H9 (cell line): ENCODE data around the gene PRDM2. TPM values are rescaled to one million over a fixed set of nuclear protein-coding genes. Genes with fewer than 3 reads are reported as not detected.

Experiments used
- DNase-seq: peaks from one replicate; pipeline ENCODE4 v3.0.0-alpha.2; 2017
- H2AFZ ChIP-seq: one replicate; pipeline ENCODE4 v1.6.1; 2013; ENCODE audit warnings: mild to moderate bottlenecking, low read length, control low read depth, moderate library complexity
- H2AK5ac ChIP-seq: 2 replicates; pipeline ENCODE4 v1.6.1; 2013; ENCODE audit warnings: low read length, control low read depth, mixed read lengths; ENCODE audit not compliant: insufficient read length
- H2BK120ac ChIP-seq: one replicate; pipeline ENCODE4 v1.6.1; 2013; ENCODE audit warnings: low read depth, mild to moderate bottlenecking, low read length, control low read depth, inconsistent platforms; ENCODE audit not compliant: poor library complexity, severe bottlenecking
- H2BK12ac ChIP-seq: 2 replicates; pipeline ENCODE4 v1.6.1; 2013; ENCODE audit warnings: low read length, control low read depth, mixed read lengths, low read depth; ENCODE audit not compliant: insufficient read length
- H2BK15ac ChIP-seq: 2 replicates; pipeline ENCODE4 v1.6.1; 2013; ENCODE audit warnings: low read depth, low read length, control low read depth
- H2BK20ac ChIP-seq: one replicate; pipeline ENCODE4 v1.6.1; 2013; ENCODE audit warnings: low read depth, mild to moderate bottlenecking, low read length, control low read depth, inconsistent platforms; ENCODE audit not compliant: poor library complexity, severe bottlenecking
- H2BK5ac ChIP-seq: 2 replicates; pipeline ENCODE4 v1.6.1; 2013; ENCODE audit warnings: low read length, control low read depth, mixed read lengths; ENCODE audit not compliant: insufficient read length
- H3K14ac ChIP-seq: 2 replicates; pipeline ENCODE4 v1.6.1; 2013; ENCODE audit warnings: low read length, control low read depth; ENCODE audit not compliant: insufficient read depth
- H3K18ac ChIP-seq: 2 replicates; pipeline ENCODE4 v1.6.1; 2013; ENCODE audit warnings: low read depth, mild to moderate bottlenecking, mixed read lengths, low read length, control low read depth; ENCODE audit not compliant: insufficient read length
- H3K23ac ChIP-seq: 2 replicates; pipeline ENCODE4 v1.6.1; 2013; ENCODE audit warnings: low read length, control low read depth, mixed read lengths, low read depth; ENCODE audit not compliant: insufficient read length
- H3K23me2 ChIP-seq: 2 replicates; pipeline ENCODE4 v1.6.1; 2013; ENCODE audit warnings: low read depth, mild to moderate bottlenecking, mixed read lengths, low read length, control low read depth; ENCODE audit not compliant: insufficient read length, poor library complexity, severe bottlenecking
- H3K27ac ChIP-seq: 2 replicates; pipeline ENCODE4 v1.5.1; 2013; ENCODE audit warnings: low read length, control low read depth, mixed read lengths, low read depth; ENCODE audit not compliant: insufficient read length
- H3K27me3 ChIP-seq: 2 replicates; pipeline ENCODE4 v1.6.1; 2013; ENCODE audit warnings: low read length, control low read depth, inconsistent platforms; ENCODE audit not compliant: insufficient read depth
- H3K4ac ChIP-seq: 2 replicates; pipeline ENCODE4 v1.6.1; 2013; ENCODE audit warnings: low read depth, mild to moderate bottlenecking, control low read depth, inconsistent platforms, low read length, moderate library complexity
- H3K4me1 ChIP-seq: 2 replicates; pipeline ENCODE4 v1.6.1; 2013; ENCODE audit warnings: low read length, control low read depth, inconsistent platforms; ENCODE audit not compliant: insufficient read depth
- H3K4me2 ChIP-seq: 2 replicates; pipeline ENCODE4 v1.6.1; 2013; ENCODE audit warnings: low read length, control low read depth, mixed read lengths; ENCODE audit not compliant: insufficient read length, insufficient read depth
- H3K56ac ChIP-seq: 2 replicates; pipeline ENCODE4 v1.6.1; 2013; ENCODE audit warnings: low read depth, mild to moderate bottlenecking, mixed read lengths, low read length, control low read depth; ENCODE audit not compliant: insufficient read length
- H3K79me1 ChIP-seq: 2 replicates; pipeline ENCODE4 v1.6.1; 2013; ENCODE audit warnings: low read depth, mild to moderate bottlenecking, moderate library complexity, low read length, control low read depth, inconsistent platforms; ENCODE audit not compliant: insufficient read depth, poor library complexity, severe bottlenecking
- H3K79me2 ChIP-seq: 2 replicates; pipeline ENCODE4 v1.6.1; 2013; ENCODE audit warnings: low read length, control low read depth, inconsistent platforms; ENCODE audit not compliant: insufficient read depth
- H3K9ac ChIP-seq: 2 replicates; pipeline ENCODE4 v1.6.1; 2013; ENCODE audit warnings: low read length, control low read depth, mixed read lengths; ENCODE audit not compliant: insufficient read length; ENCODE audit errors: extremely low read depth
- H3K9me3 ChIP-seq: one replicate; pipeline ENCODE4 v1.6.1; 2013; ENCODE audit warnings: low read depth, low read length, inconsistent platforms; ENCODE audit not compliant: control insufficient read depth
- H3T11ph ChIP-seq: one replicate; pipeline ENCODE4 v1.6.1; 2013; ENCODE audit warnings: mild to moderate bottlenecking, low read length, control low read depth, inconsistent platforms
- H4K20me1 ChIP-seq: one replicate; pipeline ENCODE4 v1.6.1; 2013; ENCODE audit not compliant: control insufficient read depth, insufficient read length, insufficient read depth
- H4K5ac ChIP-seq: 2 replicates; pipeline ENCODE4 v1.6.1; 2013; ENCODE audit warnings: low read depth, mild to moderate bottlenecking, mixed read lengths, low read length, control low read depth; ENCODE audit not compliant: insufficient read length
- H4K8ac ChIP-seq: replicated peaks from 2 replicates; pipeline ENCODE4 v1.6.1; 2013; ENCODE audit warnings: low read length, control low read depth, mixed read lengths, low read depth; ENCODE audit not compliant: insufficient read length
- H4K91ac ChIP-seq: 2 replicates; pipeline ENCODE4 v1.6.1; 2013; ENCODE audit warnings: low read depth, mild to moderate bottlenecking, moderate library complexity, mixed read lengths, low read length, control low read depth; ENCODE audit not compliant: insufficient read length
- H3K27ac Mint-ChIP-seq, 3 experiments: 2 replicates in 2 of 3; 3 replicates in 1 of 3; pipeline ENCODE4 v1.8.0; 2020 to 2021; ENCODE audit warnings: mixed read lengths in 3 of 3, mild to moderate bottlenecking in 1 of 3, moderate library complexity in 1 of 3
- H3K27me3 Mint-ChIP-seq: 2 replicates; pipeline ENCODE4 v1.8.0; 2021; ENCODE audit warnings: low read depth, mild to moderate bottlenecking, moderate library complexity, mixed read lengths
- H3K36me3 Mint-ChIP-seq, 3 experiments: 2 replicates in 2 of 3; 3 replicates in 1 of 3; pipeline ENCODE4 v1.8.0; 2020 to 2021; ENCODE audit warnings: low read depth in 3 of 3, mixed read lengths in 3 of 3; ENCODE audit not compliant: insufficient read depth in 1 of 3
- H3K4me1 Mint-ChIP-seq, 2 experiments: 2 replicates each; pipeline ENCODE4 v1.8.0; 2020; ENCODE audit warnings: mixed read lengths in 2 of 2
- H3K4me3 Mint-ChIP-seq, 2 experiments: 2 replicates in 1 of 2; 3 replicates in 1 of 2; pipeline ENCODE4 v1.8.0; 2020 to 2021; ENCODE audit warnings: mild to moderate bottlenecking in 2 of 2, mixed read lengths in 2 of 2, moderate library complexity in 1 of 2
- H3K9me3 Mint-ChIP-seq, 2 experiments: 2 replicates in 1 of 2; 3 replicates in 1 of 2; pipeline ENCODE4 v1.8.0; 2020; ENCODE audit warnings: mild to moderate bottlenecking in 2 of 2, mixed read lengths in 2 of 2, moderate library complexity in 1 of 2
- WGBS: extraction: QIAGEN DNeasy Blood & Tissue Kit; methylation state at CpG from one replicate; pipeline ENCODE4 v1.1.7; 2013; ENCODE audit warnings: missing lambda C conversion rate, low lambda C conversion rate, mixed read lengths; ENCODE audit not compliant: insufficient read length; ENCODE audit errors: extremely low coverage; 5-methylcytosine and 5-hydroxymethylcytosine counted together
- total RNA-seq: library from RNA; stranded (reverse); gene quantifications from 2 replicates; pipeline ENCODE4 v1.2.1, GENCODE V29; 2021
- TF ChIP-seq, protein P1 (sequence below): fragments of 200-600 bp; sonication (generic); conservative IDR thresholded peaks from 3 replicates; pipeline ENCODE4 v1.8.0; 2021; ENCODE audit warnings: antibody characterized with exemption, mild to moderate bottlenecking

PRDM2 gene
- total RNA-seq, 1 experiment from 2014 or later, result 24.5 TPM

DNA sequence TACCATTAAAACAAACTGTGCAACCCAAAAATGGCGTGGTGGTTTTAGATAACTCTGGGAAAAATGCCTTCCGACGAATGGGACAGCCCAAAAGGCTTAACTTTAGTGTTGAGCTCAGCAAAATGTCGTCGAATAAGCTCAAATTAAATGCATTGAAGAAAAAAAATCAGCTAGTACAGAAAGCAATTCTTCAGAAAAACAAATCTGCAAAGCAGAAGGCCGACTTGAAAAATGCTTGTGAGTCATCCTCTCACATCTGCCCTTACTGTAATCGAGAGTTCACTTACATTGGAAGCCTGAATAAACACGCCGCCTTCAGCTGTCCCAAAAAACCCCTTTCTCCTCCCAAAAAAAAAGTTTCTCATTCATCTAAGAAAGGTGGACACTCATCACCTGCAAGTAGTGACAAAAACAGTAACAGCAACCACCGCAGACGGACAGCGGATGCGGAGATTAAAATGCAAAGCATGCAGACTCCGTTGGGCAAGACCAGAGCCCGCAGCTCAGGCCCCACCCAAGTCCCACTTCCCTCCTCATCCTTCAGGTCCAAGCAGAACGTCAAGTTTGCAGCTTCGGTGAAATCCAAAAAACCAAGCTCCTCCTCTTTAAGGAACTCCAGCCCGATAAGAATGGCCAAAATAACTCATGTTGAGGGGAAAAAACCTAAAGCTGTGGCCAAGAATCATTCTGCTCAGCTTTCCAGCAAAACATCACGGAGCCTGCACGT, 82.1 kb downstream of the PRDM2 start:
- H3K79me2 ChIP-seq, result no peaks in the 10 kb centered on the region
- no peak overlapping the region for H3K4me2 ChIP-seq
- no peak overlapping the region for H3K9ac ChIP-seq
- no peak overlapping the region for H3K18ac ChIP-seq
- TF ChIP-seq, protein P1, sequence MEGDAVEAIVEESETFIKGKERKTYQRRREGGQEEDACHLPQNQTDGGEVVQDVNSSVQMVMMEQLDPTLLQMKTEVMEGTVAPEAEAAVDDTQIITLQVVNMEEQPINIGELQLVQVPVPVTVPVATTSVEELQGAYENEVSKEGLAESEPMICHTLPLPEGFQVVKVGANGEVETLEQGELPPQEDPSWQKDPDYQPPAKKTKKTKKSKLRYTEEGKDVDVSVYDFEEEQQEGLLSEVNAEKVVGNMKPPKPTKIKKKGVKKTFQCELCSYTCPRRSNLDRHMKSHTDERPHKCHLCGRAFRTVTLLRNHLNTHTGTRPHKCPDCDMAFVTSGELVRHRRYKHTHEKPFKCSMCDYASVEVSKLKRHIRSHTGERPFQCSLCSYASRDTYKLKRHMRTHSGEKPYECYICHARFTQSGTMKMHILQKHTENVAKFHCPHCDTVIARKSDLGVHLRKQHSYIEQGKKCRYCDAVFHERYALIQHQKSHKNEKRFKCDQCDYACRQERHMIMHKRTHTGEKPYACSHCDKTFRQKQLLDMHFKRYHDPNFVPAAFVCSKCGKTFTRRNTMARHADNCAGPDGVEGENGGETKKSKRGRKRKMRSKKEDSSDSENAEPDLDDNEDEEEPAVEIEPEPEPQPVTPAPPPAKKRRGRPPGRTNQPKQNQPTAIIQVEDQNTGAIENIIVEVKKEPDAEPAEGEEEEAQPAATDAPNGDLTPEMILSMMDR, result no peak
- H3K4me1 Mint-ChIP-seq, result peaks cover 15 to 33% of the 10 kb centered on the region in 2 experiments
- no peak overlapping the region for H3K23ac ChIP-seq
- no peaks in the 10 kb centered on the region for H4K20me1 ChIP-seq
- peaks cover 10 to 50% (median 36%) of the 10 kb centered on the region in 3 experiments for H3K36me3 Mint-ChIP-seq
- DNase-seq, result no peak
- H3K23me2 ChIP-seq, result no peaks in the 10 kb centered on the region
- no peaks in the 10 kb centered on the region for H3K9me3 ChIP-seq
- H2AFZ ChIP-seq, result no peak overlapping the region
- no peak overlapping the region for H2BK20ac ChIP-seq
- H3K4ac ChIP-seq, result no peak overlapping the region
- peaks cover 12% of the 10 kb centered on the region; the same call in 1 of the 2 replicates for H3K4me1 ChIP-seq
- no peaks in the 10 kb centered on the region for H3K9me3 Mint-ChIP-seq
- no peak overlapping the region for H3K4me3 Mint-ChIP-seq
- H3K27ac Mint-ChIP-seq, result 0 out of 7 replicates have a peak overlapping the region, but pooled peaks of 1 of the 3 experiments have one; percentile 7
- H2BK12ac ChIP-seq, result no peak overlapping the region
- H2BK120ac ChIP-seq, result no peak overlapping the region
- no peak overlapping the region for H4K91ac ChIP-seq
- no peaks in the 10 kb centered on the region for H3K27me3 ChIP-seq
- no peak overlapping the region for H4K8ac ChIP-seq
- no peak overlapping the region for H3K14ac ChIP-seq
- no peaks in the 10 kb centered on the region for H3K27me3 Mint-ChIP-seq
- no peak overlapping the region for H3K56ac ChIP-seq
- no peak overlapping the region for H4K5ac ChIP-seq
- H3K27ac ChIP-seq, result no peak overlapping the region
- no CpG with 5 or more reads among the region's 20 CpGs for WGBS
- H3K79me1 ChIP-seq, result no peaks in the 10 kb centered on the region
- H3T11ph ChIP-seq, result no peak overlapping the region
- H2BK15ac ChIP-seq, result no peak overlapping the region
- no peak overlapping the region for H2AK5ac ChIP-seq
- H2BK5ac ChIP-seq, result no peak overlapping the region
